Amniotic epithelial cell (primary cell): Measurements from ENCODE around the gene SHANK2.

Source experiments
- DNase-seq: peaks from one replicate; pipeline ENCODE4 v3.0.0-alpha.2; 2010; ENCODE audit warnings: low read depth

SHANK2 gene

DNA sequence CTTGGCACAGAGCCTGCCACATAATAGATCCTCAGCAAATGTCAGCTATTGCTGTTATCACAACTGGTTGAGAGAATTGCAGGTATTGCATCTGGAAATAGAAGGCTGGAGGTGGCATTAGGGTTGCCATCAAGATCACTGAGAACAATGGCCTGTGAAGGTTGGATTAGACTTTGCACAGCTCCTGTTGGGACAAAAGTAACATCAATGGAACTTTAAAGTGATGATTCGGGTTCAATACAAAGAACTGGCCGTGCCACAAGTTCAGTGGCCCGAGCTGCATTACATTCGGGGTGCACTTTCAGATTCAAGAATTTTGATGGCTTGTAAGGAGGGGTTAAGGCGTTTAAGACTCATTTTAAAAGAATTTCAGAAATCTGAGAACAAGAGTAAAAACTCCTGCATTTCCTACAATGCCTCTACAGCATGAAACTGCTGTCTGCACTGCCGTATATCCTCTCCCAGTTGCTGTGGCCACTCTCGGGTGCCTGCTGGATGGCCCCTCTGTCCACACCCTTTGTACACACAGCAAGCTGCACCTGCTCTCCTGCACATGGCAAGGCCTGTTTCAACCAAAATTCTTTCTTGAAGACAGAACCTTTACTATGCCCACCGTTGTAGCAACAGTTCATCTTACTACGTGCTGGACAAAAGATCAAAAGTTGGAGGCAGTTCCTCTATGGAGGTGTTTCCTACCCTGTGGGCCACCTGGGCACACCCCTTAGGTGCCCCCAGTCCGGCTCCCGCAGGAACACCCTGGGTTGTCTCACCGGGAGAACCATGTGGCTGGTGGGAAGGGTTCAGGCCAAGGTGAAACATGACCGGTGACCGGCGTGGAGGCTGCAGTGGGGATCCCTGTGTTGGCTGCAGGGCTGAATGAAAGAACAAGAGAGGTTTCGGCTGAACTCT lies 17.5 kb upstream of the SHANK2 start:
- DNase-seq: no peak

DNA sequence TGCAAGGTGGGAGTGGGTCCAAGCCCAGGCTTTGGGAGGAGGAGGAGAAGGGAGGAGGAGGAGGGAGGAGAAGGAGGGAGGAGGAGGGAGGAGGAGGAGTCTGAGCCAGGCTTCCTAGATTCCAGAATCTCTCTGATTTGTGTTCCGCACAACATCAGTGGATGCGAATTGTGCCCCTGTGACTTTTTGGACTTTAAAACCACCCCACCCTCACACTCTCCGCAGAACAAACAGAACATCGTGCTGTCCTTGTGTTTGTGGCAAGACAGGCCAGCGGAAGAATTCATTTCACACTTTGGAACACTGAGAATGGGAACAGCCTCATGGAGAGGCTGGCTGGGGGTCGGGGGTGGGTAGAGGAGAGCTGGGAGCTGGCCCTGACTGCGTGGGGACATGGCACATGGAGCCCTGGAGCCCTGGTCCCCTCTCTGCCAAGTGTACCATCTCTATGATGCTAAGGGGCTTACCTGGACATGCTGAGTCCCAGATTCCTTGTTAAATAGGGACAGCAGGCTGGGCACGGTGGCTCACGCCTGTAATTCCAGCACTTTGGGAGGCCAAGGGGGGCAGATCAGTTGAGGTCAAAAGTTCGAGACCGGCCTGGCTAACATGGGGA lies 16.4 kb upstream of the SHANK2 start:
- DNase-seq: no peak

DNA sequence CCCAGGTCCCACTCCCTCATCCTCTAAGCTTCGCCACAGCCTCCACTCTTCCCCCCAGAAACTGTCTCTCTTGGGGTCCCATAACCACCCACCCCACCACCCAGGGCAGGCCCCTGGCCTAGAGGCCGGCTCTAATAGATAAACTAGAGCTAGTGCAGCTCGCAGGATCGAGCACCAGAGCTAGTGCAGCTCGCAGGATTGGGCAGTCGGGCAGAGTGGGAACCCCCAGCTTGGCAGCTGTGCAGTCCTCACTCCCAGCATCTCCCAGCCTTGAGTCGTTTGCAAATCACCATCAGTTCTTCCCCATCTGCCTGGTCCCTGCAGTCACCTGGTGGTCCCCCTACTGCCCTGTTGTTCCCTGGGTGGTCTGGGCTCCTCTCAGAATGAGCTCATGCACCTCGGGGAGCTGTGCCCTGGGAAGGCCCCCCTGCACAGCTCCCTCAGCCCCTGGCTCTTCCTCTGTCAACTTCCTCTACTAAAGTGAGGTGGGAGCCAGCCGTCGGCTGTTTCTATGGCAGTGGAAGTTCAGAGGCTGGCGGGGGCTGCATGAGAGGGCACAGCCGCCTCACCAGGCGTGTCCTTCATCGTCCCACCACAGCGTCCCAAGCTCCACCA lies 15.5 kb upstream of the SHANK2 start:
- DNase-seq: no peak

DNA sequence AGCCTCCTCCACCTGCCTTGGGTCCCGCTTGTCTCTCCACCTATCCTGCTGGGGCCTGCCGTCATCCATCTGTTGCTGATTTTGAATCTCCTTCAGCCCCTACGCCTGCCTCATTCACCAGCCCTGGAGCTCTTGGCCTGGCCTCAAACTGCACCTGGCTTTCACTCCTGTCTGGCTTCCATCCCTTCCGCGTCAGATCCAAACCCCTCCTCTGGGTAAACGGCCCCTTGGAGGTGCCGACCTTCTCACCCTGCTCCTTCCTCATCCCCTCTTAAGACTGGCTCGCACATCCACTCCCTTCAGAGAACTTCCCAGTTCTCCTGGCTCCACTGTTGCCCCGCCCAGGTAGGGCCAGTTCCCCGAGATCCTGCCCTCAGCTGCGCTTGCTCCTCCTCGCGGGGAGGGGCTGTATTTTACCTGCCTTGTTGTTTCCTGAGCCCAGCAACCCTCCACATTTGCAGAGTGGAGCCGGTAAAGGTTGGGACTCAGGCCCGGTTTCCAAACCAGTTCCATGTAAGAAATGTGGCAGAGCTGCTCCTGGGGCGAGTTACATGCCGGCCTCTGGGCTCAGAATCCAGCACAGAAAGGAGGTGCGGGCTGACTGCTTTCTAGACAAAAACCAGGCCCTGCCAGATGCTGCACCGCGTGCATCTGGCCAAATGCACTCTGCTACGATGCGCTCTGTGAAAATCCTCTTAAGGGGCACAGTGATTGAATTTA lies 13.9 kb upstream of the SHANK2 start:
- DNase-seq: no peak

DNA sequence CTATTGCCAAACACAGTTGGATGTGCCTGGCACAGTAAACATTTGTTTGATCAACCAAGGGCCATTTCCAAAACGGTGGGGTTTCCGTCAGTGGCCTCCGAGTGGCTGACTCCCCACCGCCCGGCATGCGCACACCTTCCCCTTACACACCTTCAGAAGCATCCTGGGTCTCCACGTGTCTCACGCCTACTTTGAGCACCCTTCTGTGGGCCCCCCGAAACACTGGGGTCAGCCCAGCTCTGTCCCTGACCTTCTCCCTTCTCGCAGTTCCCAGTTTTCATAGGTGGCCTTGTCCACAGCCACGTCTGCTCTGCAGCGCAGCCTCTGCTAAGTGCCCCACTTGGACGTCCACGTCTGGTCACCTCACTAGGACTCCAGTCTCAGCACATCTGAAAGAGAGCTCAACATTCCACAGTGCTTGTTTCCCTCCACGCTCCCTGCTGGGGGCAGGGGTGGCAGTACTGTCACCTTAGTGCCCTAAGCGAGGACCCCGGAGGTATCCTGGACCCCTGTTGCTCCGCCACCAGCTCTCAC lies 13.2 kb upstream of the SHANK2 start:
- DNase-seq: no peak

DNA sequence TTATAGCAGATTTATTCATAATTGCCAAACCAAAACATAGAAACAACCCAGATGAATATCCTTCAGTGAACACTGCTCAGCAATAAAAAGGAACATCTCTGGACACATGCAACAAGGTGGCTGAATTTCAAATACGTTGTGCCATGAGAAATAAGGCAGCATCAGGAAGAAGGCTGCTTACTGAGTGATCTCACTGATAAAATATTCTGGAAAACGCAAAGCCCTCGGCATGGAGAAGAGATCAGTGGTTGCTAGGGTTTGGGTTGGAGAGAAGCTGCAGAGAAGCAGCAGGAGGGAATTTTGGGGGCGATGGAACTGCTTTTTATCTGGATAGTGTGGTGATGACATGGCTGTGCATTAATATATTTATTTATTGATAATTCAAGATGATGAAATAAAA lies 11.0 kb upstream of the SHANK2 start:
- DNase-seq: peak; percentile 10

DNA sequence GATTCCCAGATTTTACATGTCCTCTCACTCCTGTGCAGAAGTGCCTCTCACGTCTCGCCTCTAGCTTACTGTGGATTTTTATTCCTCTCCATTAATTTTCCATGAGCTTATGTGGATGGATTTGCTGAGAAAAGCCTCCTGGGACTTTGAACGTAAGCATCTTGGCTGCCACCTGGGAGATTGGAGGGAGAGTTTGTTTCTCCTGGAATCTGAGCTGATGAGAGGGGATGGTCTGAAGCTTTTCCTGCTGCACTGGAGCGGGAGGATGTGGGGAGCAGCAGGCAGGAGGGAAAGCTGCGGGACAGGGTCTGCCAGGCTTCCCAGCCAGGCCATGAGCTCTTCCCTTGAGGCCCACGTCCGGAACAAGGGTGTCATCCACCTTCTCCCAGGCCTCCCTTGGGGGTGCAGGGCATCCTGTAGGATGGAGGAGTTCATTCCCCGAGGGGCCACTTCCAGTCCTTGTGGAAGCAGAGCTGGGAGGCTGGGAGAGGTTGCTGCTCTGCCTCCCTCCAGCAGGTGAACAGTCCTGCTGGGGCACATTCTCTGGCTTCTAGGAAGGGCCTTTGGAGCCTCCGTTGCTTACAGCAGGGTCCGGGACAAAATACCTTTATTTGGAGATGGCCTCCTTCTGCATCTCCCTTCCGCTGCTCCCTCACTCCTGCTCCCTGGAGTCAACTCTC lies 3.6 kb upstream of the SHANK2 start:
- DNase-seq: no peak

DNA sequence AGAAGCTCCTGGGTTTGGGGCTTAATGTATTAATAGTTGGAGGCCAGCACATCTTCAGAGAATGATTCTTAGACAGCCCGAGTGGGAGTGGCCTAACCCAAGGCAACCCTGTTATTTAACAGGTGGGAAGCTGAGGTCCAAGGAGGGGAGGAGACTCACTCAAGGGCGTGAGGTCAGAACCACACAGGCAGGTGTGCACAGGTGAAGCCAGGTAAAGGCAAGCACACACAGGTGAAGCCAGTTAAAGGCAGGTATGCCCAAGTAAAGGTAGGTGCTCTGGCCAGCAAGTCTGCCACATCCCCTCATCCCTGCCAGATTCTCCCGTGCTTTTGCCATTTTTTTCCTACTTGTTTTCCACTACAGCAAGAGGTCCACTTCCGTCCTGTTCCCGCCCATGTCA lies 2.9 kb upstream of the SHANK2 start:
- DNase-seq: no peak

DNA sequence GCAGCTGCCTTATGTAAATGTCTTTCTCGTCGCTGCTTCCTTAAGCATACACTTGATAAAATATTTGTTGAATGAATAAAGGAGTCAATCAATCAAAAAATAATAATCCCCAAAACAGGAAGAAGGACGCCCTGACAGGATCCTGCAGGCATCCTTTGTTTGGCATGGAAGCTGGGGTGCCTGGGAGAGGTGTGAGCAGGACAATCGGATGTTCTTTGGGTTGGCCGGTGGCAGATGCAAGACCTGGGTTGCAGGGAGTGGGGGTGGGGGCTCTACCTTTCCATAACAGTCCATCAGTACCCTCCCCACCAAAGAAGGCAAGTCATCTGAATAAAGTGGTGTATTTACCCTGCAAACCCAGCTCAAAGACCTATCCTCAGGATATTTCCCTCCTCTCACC lies 1.4 kb upstream of the SHANK2 start:
- DNase-seq: no peak

DNA sequence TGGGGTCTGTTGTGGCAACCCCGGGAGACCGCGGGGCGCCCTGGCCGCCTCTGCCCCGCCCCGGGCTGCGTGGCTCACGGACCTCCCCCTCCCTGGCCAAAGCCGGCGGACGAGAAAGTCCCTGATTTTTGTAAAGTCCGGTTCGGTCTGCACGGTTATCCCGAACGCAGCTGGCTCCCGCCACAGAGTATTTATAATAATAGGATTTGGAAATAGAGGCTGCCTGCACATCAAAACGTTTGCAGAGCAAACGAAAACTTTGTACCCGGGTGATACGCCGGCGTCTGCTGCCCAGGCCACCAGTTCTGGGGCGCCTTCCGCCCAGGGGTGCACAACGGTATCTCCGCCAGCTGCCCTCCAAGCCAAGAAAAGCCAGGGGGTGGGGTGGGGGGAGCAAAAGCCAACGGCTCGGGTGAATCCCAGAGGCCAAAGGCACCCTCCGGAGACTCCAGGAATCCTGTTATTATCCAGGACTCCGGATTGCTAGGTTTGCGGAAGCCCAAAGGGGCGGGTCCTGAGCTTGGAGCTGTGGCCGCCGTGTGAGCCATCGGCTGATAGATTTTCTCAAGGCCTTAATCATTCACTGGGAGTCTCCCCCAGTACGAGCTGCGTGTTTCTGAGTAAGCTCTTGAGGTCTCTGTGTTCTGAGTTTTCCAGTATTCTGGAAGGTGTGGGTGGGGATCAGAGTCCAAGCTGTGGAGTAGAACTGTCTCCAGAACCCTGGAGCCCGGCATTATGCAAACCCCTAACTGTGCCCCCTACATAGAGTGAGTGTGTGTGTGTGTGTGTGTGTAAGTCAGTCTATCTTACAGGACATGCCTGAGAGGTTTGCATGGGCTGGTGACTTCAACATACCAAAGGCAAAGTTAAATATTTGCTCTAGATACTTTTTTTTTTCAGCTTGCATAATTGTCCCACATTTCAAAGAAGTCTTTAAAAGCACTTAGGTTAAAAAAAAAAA lies 673 bp upstream of the SHANK2 start:
- DNase-seq: peak; percentile 82

DNA sequence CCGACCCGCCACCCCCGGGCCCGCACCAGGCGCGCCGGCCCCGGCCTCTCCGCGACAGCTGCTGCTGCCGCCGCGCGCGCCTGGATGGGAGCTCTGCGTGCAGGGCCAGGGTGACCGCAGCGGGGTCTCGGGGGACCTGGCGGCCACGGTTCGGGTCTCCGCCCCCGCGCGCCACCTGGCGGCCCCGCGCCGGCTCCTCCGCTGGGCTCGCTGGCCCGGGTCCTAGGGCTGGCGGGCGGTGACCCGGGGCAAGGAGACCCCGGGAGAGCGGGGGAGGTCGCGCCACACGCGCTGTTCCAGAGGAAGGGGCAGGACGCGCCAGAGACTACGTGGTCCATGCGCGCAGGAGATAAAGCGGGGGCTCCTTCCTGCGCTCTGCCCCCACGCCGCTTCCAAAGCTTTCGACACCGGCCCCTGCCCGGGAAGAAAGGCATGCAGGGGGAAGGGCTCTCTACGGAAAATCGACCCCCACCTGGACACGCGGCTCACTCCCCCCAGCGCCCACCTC lies 562 bp downstream of the SHANK2 start:
- no peak for DNase-seq

DNA sequence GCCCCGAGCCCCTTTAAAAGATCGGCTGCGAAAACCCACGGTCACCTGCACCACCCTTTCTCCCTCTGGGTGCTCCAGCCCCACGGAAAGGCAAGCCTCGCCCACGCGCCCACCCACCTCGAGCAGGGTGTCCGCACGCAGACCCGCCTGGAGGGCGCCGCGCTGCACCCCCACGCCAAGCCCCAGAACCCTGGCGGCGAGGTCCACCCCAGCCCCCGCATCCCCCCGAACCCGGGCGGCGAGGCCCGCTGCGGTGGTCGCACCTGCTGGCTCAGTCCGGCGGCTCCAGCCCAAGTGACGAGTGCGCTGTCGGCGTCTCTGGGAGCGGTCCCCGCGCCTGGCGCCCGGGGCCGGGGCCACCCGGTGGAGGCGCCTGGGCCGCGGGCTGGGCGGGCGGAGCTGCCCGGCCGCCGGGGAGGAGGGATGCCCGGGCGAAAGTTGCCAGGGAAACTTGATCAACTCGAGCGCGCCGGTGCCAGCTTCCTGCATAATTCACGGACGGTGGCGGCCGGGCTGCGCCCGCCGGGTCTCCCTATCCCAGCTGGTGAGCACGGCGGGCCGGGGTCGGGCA lies 1.1 kb downstream of the SHANK2 start:
- DNase-seq: no peak

DNA sequence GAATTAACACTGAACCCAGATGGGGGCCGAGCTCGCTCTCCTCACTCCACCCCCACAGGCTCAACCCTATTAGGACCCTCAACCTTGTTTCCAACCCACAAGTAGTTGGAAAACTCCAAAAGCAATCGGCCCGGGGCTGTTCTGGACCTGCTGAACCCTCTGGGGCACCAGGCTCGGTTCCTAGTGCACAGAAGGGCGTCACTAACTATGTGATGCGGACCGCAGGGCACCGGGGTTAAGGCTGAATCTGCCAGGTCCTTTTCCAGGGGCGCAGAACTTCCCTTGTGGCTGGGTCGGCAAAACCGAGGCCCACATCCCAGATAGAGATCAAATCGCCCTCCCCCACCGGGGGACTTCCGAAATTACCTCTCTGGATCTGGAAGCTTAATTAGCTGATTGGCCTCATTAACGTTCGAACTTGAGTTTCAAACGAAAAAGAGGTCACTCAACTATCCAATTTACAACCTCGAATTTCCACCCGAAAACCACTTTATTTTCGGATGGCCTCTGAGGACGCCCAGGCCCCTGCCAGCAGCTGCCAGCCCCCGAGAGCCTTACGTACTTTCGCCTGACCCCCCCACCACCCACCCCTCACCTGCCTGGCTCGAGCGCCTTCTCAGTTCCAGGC lies 1.7 kb downstream of the SHANK2 start:
- no peak for DNase-seq

DNA sequence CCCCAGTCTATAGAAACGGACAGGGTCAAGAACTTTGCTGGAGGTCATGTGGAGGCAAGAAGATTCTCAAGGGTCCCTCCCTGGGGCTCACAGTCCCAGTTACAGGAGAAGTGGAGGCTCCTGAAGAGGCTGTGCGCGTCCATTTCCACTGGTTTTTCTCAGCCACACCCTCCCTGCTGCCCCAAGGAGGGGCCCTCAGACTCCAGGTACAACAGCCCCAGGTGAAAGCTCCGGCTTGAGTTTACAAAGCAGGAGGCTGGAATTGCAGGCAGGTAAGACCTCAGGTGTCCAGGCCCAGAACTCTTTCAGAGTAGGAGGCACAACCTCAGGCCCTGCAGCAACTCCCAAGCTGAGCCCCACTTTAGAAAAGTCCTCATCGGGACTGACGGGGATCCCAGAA lies 3.1 kb downstream of the SHANK2 start:
- no peak for DNase-seq

DNA sequence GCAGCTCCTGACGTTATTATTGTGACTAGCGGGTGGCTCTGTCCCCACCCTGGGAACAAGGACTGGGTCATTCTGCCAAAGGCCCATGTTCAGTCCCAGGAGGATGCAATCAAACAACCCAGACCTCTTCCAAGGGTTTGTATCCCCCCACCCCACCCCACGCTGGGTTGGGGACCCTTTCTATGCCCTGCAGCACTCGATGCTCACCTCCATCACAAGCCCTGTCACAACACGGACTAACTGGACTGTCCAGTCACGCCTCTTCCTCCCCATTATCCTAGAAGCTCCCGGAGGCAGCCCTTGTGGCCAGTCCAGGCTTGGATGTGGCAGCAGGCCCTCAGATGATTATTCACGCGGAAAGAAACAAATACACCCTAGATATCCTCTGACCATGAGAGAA lies 3.7 kb downstream of the SHANK2 start:
- DNase-seq: no peak

DNA sequence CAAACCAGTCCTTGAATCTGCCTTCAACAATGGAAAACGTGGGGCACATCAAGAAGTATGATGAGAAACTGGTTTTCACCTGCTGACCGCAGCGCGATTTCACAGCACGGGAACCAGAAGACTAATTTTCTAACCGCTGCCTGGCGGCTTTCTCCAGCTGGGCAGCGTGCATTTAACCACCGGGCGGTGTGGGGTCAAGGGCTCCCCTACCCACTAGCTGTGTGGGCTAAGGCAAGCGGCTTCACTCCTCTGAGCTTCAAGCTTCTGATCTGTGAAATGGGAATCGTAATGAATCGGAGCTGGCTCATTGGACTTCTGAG lies 4.2 kb downstream of the SHANK2 start:
- no peak for DNase-seq

DNA sequence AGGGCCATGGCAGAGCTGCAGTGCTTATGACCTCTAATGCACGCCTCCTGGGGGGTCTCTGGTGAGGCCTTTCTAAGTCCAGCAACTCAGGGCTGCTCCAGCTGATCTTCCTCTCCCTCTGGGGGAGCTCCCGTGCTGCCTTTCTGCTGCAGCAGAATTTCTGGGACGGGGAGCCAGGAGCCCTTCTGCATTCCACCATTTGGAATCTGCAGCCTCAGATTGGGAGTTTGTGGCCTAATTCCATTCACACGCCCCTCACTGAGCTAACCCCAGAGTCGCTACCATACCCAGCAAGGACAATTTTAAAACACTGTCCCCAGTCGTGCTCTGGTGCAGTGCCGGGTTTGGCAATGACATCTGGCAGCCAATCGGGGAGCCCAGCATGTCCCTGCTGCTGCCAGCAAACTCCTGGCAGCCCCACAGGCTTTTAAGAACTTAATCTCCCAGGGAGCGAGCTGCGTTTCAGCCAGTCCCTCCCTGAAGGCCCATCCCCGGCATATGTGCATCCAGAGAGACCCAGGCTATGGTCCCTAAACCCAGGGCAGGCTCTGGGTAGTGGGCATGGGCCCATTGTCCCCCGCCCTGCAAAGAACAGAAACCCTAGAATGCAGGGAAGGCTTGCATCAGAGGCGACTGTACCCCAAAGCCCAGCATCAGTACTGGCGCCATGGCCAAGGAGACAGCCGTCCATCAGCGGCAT lies 4.7 kb downstream of the SHANK2 start:
- DNase-seq: no peak

DNA sequence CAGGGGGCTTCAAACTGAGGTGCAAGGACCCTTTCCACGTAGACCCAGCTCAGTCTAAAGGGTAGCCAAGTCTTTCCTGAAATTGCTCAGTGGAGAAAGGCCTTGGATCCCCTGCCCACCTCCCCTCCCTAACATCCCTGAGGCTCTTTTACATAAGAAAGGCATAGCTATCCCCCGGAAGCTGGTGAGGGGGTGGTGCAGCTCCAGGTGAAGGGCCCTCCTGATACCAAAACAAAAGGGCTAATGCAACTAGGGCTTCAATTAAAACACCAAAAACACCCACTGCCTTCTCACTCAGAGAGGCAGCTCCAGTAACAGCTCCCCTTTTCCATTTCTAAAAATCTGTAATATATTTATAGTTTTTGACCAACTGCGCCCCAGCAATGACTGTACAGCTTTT lies 5.8 kb downstream of the SHANK2 start:
- DNase-seq: no peak
